T-helper 1 cell treated with Interleukin-12 subunit alpha and Interleukin-12 subunit beta and Interleukin-4 antibody, amounts not matched to agents 30 μg/mL and 1 μg/mL, for 36 hours (primary cell): ENCODE measurements around the gene GRIK4.

Experiments used
- H3K27ac Mint-ChIP-seq: one replicate; pipeline ENCODE4 v1.8.0; 2021; ENCODE audit warnings: mild to moderate bottlenecking, mixed read lengths
- H3K27me3 Mint-ChIP-seq: one replicate; pipeline ENCODE4 v1.8.0; 2021; ENCODE audit warnings: low read depth, mixed read lengths
- H3K36me3 Mint-ChIP-seq: one replicate; pipeline ENCODE4 v1.8.0; 2021; ENCODE audit warnings: low read depth, mixed read lengths
- H3K4me1 Mint-ChIP-seq: one replicate; pipeline ENCODE4 v1.8.0; 2021; ENCODE audit warnings: low read depth, mixed read lengths
- H3K4me3 Mint-ChIP-seq: one replicate; pipeline ENCODE4 v1.8.0; 2021; ENCODE audit warnings: mild to moderate bottlenecking, moderate library complexity, mixed read lengths
- H3K9me3 Mint-ChIP-seq: one replicate; pipeline ENCODE4 v1.8.0; 2021; ENCODE audit warnings: mixed read lengths

GRIK4 gene

GRCh38 chr11:120859552-120860295, 348.2 kb downstream of the GRIK4 start:
- no peak overlapping the region for H3K4me3 Mint-ChIP-seq
- H3K27ac Mint-ChIP-seq: no peak overlapping the region
- peaks cover 3% of the 10 kb centered on the region for H3K27me3 Mint-ChIP-seq
- H3K4me1 Mint-ChIP-seq: no peaks in the 10 kb centered on the region
- H3K36me3 Mint-ChIP-seq: no peaks in the 10 kb centered on the region
- no peaks in the 10 kb centered on the region for H3K9me3 Mint-ChIP-seq

GRCh38 chr11:120863359-120863758, 351.8 kb downstream of the GRIK4 start:
- Mint-ChIP-seq H3K36me3 (no peaks in the 10 kb centered on the region), H3K4me1 (no peaks in the 10 kb centered on the region), H3K27me3 (peaks cover 10% of the 10 kb centered on the region), H3K4me3 (no peak overlapping the region), H3K9me3 (no peaks in the 10 kb centered on the region), H3K27ac (no peak overlapping the region)

- H3K27ac Mint-ChIP-seq: no peak overlapping the region
- H3K9me3 Mint-ChIP-seq: no peaks in the 10 kb centered on the region
- no peak overlapping the region for H3K4me3 Mint-ChIP-seq
- H3K4me1 Mint-ChIP-seq: no peaks in the 10 kb centered on the region
- H3K27me3 Mint-ChIP-seq: peaks cover 18% of the 10 kb centered on the region
- no peaks in the 10 kb centered on the region for H3K36me3 Mint-ChIP-seq
Measured at GRCh38 chr11:120867024-120867423, 355.5 kb downstream of the GRIK4 start.

- H3K4me3 Mint-ChIP-seq: no peak overlapping the region
- peaks cover 18% of the 10 kb centered on the region for H3K27me3 Mint-ChIP-seq
- H3K4me1 Mint-ChIP-seq: no peaks in the 10 kb centered on the region
- no peaks in the 10 kb centered on the region for H3K9me3 Mint-ChIP-seq
- H3K27ac Mint-ChIP-seq: no peak overlapping the region
- H3K36me3 Mint-ChIP-seq: no peaks in the 10 kb centered on the region
Measured at GRCh38 chr11:120867531-120867930, 356.0 kb downstream of the GRIK4 start.

GRCh38 chr11:120867988-120868387, 356.4 kb downstream of the GRIK4 start:
- no peak overlapping the region for H3K27ac Mint-ChIP-seq
- H3K27me3 Mint-ChIP-seq: peaks cover 18% of the 10 kb centered on the region
- H3K36me3 Mint-ChIP-seq: no peaks in the 10 kb centered on the region
- H3K9me3 Mint-ChIP-seq: no peaks in the 10 kb centered on the region
- H3K4me3 Mint-ChIP-seq: no peak overlapping the region
- no peaks in the 10 kb centered on the region for H3K4me1 Mint-ChIP-seq

- Mint-ChIP-seq H3K36me3 (no peaks in the 10 kb centered on the region), H3K27me3 (peaks cover 18% of the 10 kb centered on the region), H3K4me3 (no peak overlapping the region), H3K9me3 (no peaks in the 10 kb centered on the region), H3K27ac (no peak overlapping the region), H3K4me1 (no peaks in the 10 kb centered on the region)
Measured at GRCh38 chr11:120869097-120869496, 357.5 kb downstream of the GRIK4 start.

- no peak overlapping the region for H3K4me3 Mint-ChIP-seq
- H3K36me3 Mint-ChIP-seq: no peaks in the 10 kb centered on the region
- H3K27me3 Mint-ChIP-seq: peaks cover 18% of the 10 kb centered on the region
- H3K9me3 Mint-ChIP-seq: no peaks in the 10 kb centered on the region
- no peaks in the 10 kb centered on the region for H3K4me1 Mint-ChIP-seq
- H3K27ac Mint-ChIP-seq: no peak overlapping the region
Measured at GRCh38 chr11:120869516-120870011, 358.0 kb downstream of the GRIK4 start.

GRCh38 chr11:120871194-120871593, 359.6 kb downstream of the GRIK4 start:
- Mint-ChIP-seq H3K9me3 (peaks cover 1% of the 10 kb centered on the region), H3K4me1 (no peaks in the 10 kb centered on the region), H3K27me3 (peaks cover 18% of the 10 kb centered on the region), H3K36me3 (no peaks in the 10 kb centered on the region), H3K27ac (no peak overlapping the region), H3K4me3 (no peak overlapping the region)

GRCh38 chr11:120871924-120872323, 360.4 kb downstream of the GRIK4 start:
- Mint-ChIP-seq H3K36me3 (no peaks in the 10 kb centered on the region), H3K4me3 (no peak overlapping the region), H3K9me3 (peaks cover 4% of the 10 kb centered on the region), H3K27me3 (peaks cover 18% of the 10 kb centered on the region), H3K27ac (no peak overlapping the region), H3K4me1 (no peaks in the 10 kb centered on the region)

- Mint-ChIP-seq H3K9me3 (peaks cover 4% of the 10 kb centered on the region), H3K36me3 (no peaks in the 10 kb centered on the region), H3K27ac (no peak overlapping the region), H3K4me3 (no peak overlapping the region), H3K4me1 (no peaks in the 10 kb centered on the region), H3K27me3 (peaks cover 7% of the 10 kb centered on the region)
Measured at GRCh38 chr11:120873966-120874735, 362.6 kb downstream of the GRIK4 start.

GRCh38 chr11:120875986-120876385, 364.4 kb downstream of the GRIK4 start:
- H3K27me3 Mint-ChIP-seq: peaks cover 6% of the 10 kb centered on the region
- H3K27ac Mint-ChIP-seq: no peak overlapping the region
- no peaks in the 10 kb centered on the region for H3K36me3 Mint-ChIP-seq
- no peak overlapping the region for H3K4me3 Mint-ChIP-seq
- H3K4me1 Mint-ChIP-seq: no peaks in the 10 kb centered on the region
- peaks cover 4% of the 10 kb centered on the region for H3K9me3 Mint-ChIP-seq

GRCh38 chr11:120877746-120878365, 366.3 kb downstream of the GRIK4 start:
- Mint-ChIP-seq H3K4me1 (no peaks in the 10 kb centered on the region), H3K4me3 (no peak overlapping the region), H3K36me3 (no peaks in the 10 kb centered on the region), H3K9me3 (peaks cover 4% of the 10 kb centered on the region), H3K27ac (no peak overlapping the region), H3K27me3 (peaks cover 8% of the 10 kb centered on the region)

- no peaks in the 10 kb centered on the region for H3K36me3 Mint-ChIP-seq
- H3K27me3 Mint-ChIP-seq: peaks cover 8% of the 10 kb centered on the region
- peaks cover 4% of the 10 kb centered on the region for H3K9me3 Mint-ChIP-seq
- H3K4me1 Mint-ChIP-seq: no peaks in the 10 kb centered on the region
- no peak overlapping the region for H3K27ac Mint-ChIP-seq
- no peak overlapping the region for H3K4me3 Mint-ChIP-seq
Measured at GRCh38 chr11:120878781-120879180, 367.2 kb downstream of the GRIK4 start.

GRCh38 chr11:120880498-120881175, 369.1 kb downstream of the GRIK4 start:
- Mint-ChIP-seq H3K4me1 (no peaks in the 10 kb centered on the region), H3K27me3 (peaks cover 8% of the 10 kb centered on the region), H3K9me3 (peaks cover 4% of the 10 kb centered on the region), H3K27ac (no peak overlapping the region), H3K36me3 (no peaks in the 10 kb centered on the region), H3K4me3 (no peak overlapping the region)
